Endothelial cell of umbilical vein (primary cell): ENCODE data around the gene SLC38A1. TPM values are rescaled to one million over a fixed set of nuclear protein-coding genes. Genes with fewer than 3 reads are reported as not detected.
A peak's percentile ranks its signal among the peaks of the same experiment; 100 is the strongest.

Experiments used
- BruUV-seq: library from RNA; stranded (reverse); fragments of 400-500 nt; replicated peaks from 2 replicates; lab custom pipeline; 2021; lab: Mats Ljungman, UMichigan
- CTCF ChIA-PET: fragments of 300-600, 350-600 bp; sonication (Branson Sonifier 250); formaldehyde crosslinking; loops from one replicate; lab custom pipeline; 2021; ENCODE audit warnings: antibody characterized with exemption, inconsistent platforms; lab: Charles Lee
- POLR2A ChIA-PET: fragments of 300-600, 350-600 bp; sonication (Branson Sonifier 250); formaldehyde crosslinking; loops from one replicate; lab custom pipeline; 2021; ENCODE audit warnings: antibody characterized with exemption, inconsistent platforms; lab: Charles Lee
- DNase-seq: peaks from one replicate; pipeline ENCODE4 v3.0.0-alpha.2; 2011; ENCODE audit warnings: low read depth, low spot score
- FAIRE-seq: peaks from 2 replicates; lab custom pipeline; 2011; peaks lifted over from hg19 to GRCh38; lab: Jason Lieb, UNC
- H2AFZ ChIP-seq: 2 replicates; pipeline ENCODE4 v1.6.0; 2012; ENCODE audit warnings: low read depth, low read length, control low read depth, inconsistent platforms
- H3K27ac ChIP-seq: 2 replicates; pipeline ENCODE4 v1.5.1; 2011; ENCODE audit warnings: low read depth, mild to moderate bottlenecking, control low read depth, low read length, moderate library complexity; ENCODE audit not compliant: insufficient read depth
- H3K27me3 ChIP-seq, 2 experiments: 2 replicates each; pipeline versions ENCODE4 v1.6.0 to v1.6.1; 2011; ENCODE audit warnings: low read length in 2 of 2, mixed read lengths in 1 of 2; ENCODE audit not compliant: control insufficient read depth in 2 of 2, insufficient read depth in 2 of 2
- H3K36me3 ChIP-seq, 2 experiments: 2 replicates in 1 of 2; 3 replicates in 1 of 2; pipeline ENCODE4 v1.5.1; 2011; ENCODE audit warnings: low read length in 2 of 2, mild to moderate bottlenecking in 1 of 2, moderate library complexity in 1 of 2; ENCODE audit not compliant: control insufficient read depth in 2 of 2, insufficient read depth in 2 of 2; ENCODE audit errors: extremely low read depth in 1 of 2
- H3K4me1 ChIP-seq: 3 replicates; pipeline ENCODE4 v1.5.1; 2011; ENCODE audit warnings: mild to moderate bottlenecking, low read length; ENCODE audit not compliant: control insufficient read depth, insufficient read depth; ENCODE audit errors: extremely low read depth
- H3K4me2 ChIP-seq: 2 replicates; pipeline ENCODE4 v1.6.1; 2011; ENCODE audit warnings: low read length, control low read depth, mixed read lengths; ENCODE audit not compliant: insufficient read depth
- H3K4me3 ChIP-seq, 3 experiments: fragments of 200-600 bp in 1 of 3; sonication (generic), shearing (Covaris generic) in 1 of 3; replicated peaks in 1 of 3; 2 replicates each; pipeline ENCODE4 v1.5.1; 2011 to 2016; ENCODE audit warnings: control low read depth in 3 of 3, low read length in 3 of 3, mild to moderate bottlenecking in 2 of 3, inconsistent platforms in 1 of 3, low read depth in 1 of 3, moderate library complexity in 1 of 3; ENCODE audit not compliant: insufficient read depth in 1 of 3
- H3K79me2 ChIP-seq: 2 replicates; pipeline ENCODE4 v1.6.0; 2012; ENCODE audit warnings: low read length, inconsistent platforms; ENCODE audit not compliant: control insufficient read depth, insufficient read depth
- H3K9ac ChIP-seq: replicated peaks from 2 replicates; pipeline ENCODE3; 2011; ENCODE audit warnings: low read length, control low read depth; ENCODE audit not compliant: insufficient read depth; ENCODE audit errors: extremely low read depth
- H3K9me1 ChIP-seq: replicated peaks from 3 replicates; pipeline ENCODE4 v1.6.0; 2011; ENCODE audit warnings: mild to moderate bottlenecking, low read length; ENCODE audit not compliant: control insufficient read depth, insufficient read depth; ENCODE audit errors: extremely low read depth
- H3K9me3 ChIP-seq: replicated peaks from 2 replicates; pipeline ENCODE4 v1.5.1; 2012; ENCODE audit warnings: low read length, inconsistent platforms; ENCODE audit not compliant: control insufficient read depth, insufficient read depth
- H4K20me1 ChIP-seq: replicated peaks from 2 replicates; pipeline ENCODE3; 2011; ENCODE audit warnings: mild to moderate bottlenecking, low read length; ENCODE audit not compliant: control insufficient read depth, insufficient read depth; ENCODE audit errors: extremely low read depth
- CTCF ChIP-seq, 2 donors: IDR thresholded peaks; 1 replicate in 1 of 2; 2 replicates in 1 of 2; pipeline ENCODE4 v1.5.1; 2011; ENCODE audit warnings: low read length in 2 of 2, mild to moderate bottlenecking in 2 of 2, moderate library complexity in 2 of 2, control low read depth in 1 of 2, inconsistent platforms in 1 of 2, low read depth in 1 of 2; ENCODE audit not compliant: insufficient read depth in 1 of 2; ENCODE audit errors: extremely low read depth in 1 of 2
- EZH2 ChIP-seq: IDR thresholded peaks from 2 replicates; pipeline ENCODE4 v1.6.1; 2012; ENCODE audit warnings: borderline replicate concordance, low read depth, mild to moderate bottlenecking, moderate library complexity, low read length, inconsistent platforms; ENCODE audit not compliant: severe bottlenecking
- FOS ChIP-seq: IDR thresholded peaks from 2 replicates; pipeline ENCODE4 v1.6.1; 2011; ENCODE audit warnings: mild to moderate bottlenecking, low read length, moderate library complexity, borderline replicate concordance; ENCODE audit not compliant: insufficient read depth
- GATA2 ChIP-seq: IDR thresholded peaks from 2 replicates; pipeline ENCODE4 v1.7.0; 2011; ENCODE audit warnings: low read depth, mild to moderate bottlenecking, moderate library complexity, mixed read lengths, low read length; ENCODE audit not compliant: insufficient read length, insufficient read depth
- JUN ChIP-seq: IDR thresholded peaks from 2 replicates; pipeline ENCODE4 v1.6.1; 2011; ENCODE audit warnings: borderline replicate concordance, low read depth; ENCODE audit not compliant: insufficient read length, insufficient read depth
- MAX ChIP-seq: IDR thresholded peaks from 2 replicates; pipeline ENCODE4 v1.6.1; 2011; ENCODE audit not compliant: insufficient read depth, insufficient read length
- MYC ChIP-seq: IDR thresholded peaks from one replicate; pipeline ENCODE4 v1.6.1; 2011; ENCODE audit warnings: mild to moderate bottlenecking, low read depth, low read length
- POLR2A ChIP-seq: IDR thresholded peaks from 2 replicates; pipeline ENCODE4 v1.6.1; 2012; ENCODE audit warnings: low read depth, mild to moderate bottlenecking, control low read depth, low read length
- POLR2AphosphoS5 ChIP-seq: IDR thresholded peaks from 2 replicates; pipeline ENCODE4 v1.6.1; 2012; ENCODE audit warnings: low read depth, mild to moderate bottlenecking, control low read depth, low read length, moderate library complexity; ENCODE audit not compliant: insufficient read depth
- dilution Hi-C: fragments of 300-500 bp; cut with MboI; formaldehyde crosslinking; loops from one replicate; pipeline ENCODE4 v1.15.0; 2019; ENCODE audit warnings: low sequenced_read_pairs; ENCODE audit not compliant: extremely low pct_ligation_motif_present
- intact Hi-C: fragments of 100-400 bp; cut with micrococcal nuclease; formaldehyde crosslinking; loops from one replicate; pipeline ENCODE4 v1.10.0; 2022
- polyA plus RNA-seq, 4 experiments: library from polyadenylated mRNA; depleted of rRNA in 3 of 4; stranded (reverse) in 3 of 4; unstranded in 1 of 4; fragments of >200 nt; gene quantifications; 2 replicates each; pipeline versions ENCODE4 v1.2.1 to v1.2.3, GENCODE V29; 2011 to 2012; ENCODE audit warnings: missing spikeins in 1 of 4
- total RNA-seq: library from RNA; stranded (reverse); gene quantifications from 2 replicates; pipeline ENCODE4 v1.2.3, GENCODE V29; 2021

SLC38A1 gene
- total and polyA plus RNA-seq, 2 donors (not counting 3 experiments of a cell fraction or from before 2014, with no cell fraction given) = 23.6 to 86.4 TPM

- dilution Hi-C loops = no loop called here
Measured at GRCh38 chr12:46209914-46210872, 58.6 kb downstream of the SLC38A1 start.

GRCh38 chr12:46209170-46209569 is 59.7 kb downstream of the SLC38A1 start:
- no peaks in the 10 kb centered on the region for H3K9me1 ChIP-seq
- no peaks in the 10 kb centered on the region for H4K20me1 ChIP-seq
- H3K27me3 ChIP-seq = no peaks in the 10 kb centered on the region
- H3K4me3 ChIP-seq = no peak overlapping the region
- no peak for TF ChIP-seq CTCF (IDR thresholded peaks at IDR 0.05; ENCODE audit: extremely low read depth in 1 of 2, insufficient read depth in 1 of 2, low read depth in 1 of 2, low read length in 2 of 2)
- no peak for TF ChIP-seq POLR2AphosphoS5
- TF ChIP-seq JUN = no peak
- no peak for TF ChIP-seq MAX
- TF ChIP-seq EZH2 = no peak
- TF ChIP-seq POLR2A = no peak
- no peak for TF ChIP-seq GATA2
- TF ChIP-seq FOS = no peak
- ChIA-PET CTCF (interaction anchor here (1.0 kb wide), 1 partner anchor 11 kb away, joined by 3 read pairs; no protein-coding TSS in a partner anchor), POLR2A (no interaction called here)
- H3K9ac ChIP-seq = no peak overlapping the region
- DNase-seq = no peak
- no peak overlapping the region for H2AFZ ChIP-seq
- H3K79me2 ChIP-seq = peaks cover 12% of the 10 kb centered on the region
- no peaks in the 10 kb centered on the region for H3K9me3 ChIP-seq
- H3K36me3 ChIP-seq = peaks cover 5 to 24% of the 10 kb centered on the region in 2 experiments
- intact Hi-C loops = no loop called here
- peaks cover 14% of the 10 kb centered on the region for H3K4me1 ChIP-seq
- FAIRE-seq = no peak
- dilution Hi-C loops = no loop called here
- no peak overlapping the region for H3K4me2 ChIP-seq
- H3K27ac ChIP-seq = no peak overlapping the region
- no TSS peak for BruUV-seq

More at GRCh38 chr12:46209914-46210872, 58.6 kb downstream of the SLC38A1 start:
- no peaks in the 10 kb centered on the region for H3K27me3 ChIP-seq
- H3K36me3 ChIP-seq = peaks cover 5 to 17% of the 10 kb centered on the region in 2 experiments
- no peak overlapping the region for H3K9ac ChIP-seq
- no peaks in the 10 kb centered on the region for H3K9me1 ChIP-seq
- peaks cover 16% of the 10 kb centered on the region for H3K79me2 ChIP-seq
- FAIRE-seq = peak; percentile 83
- intact Hi-C loops = no loop called here
- H3K4me1 ChIP-seq = peaks cover 14% of the 10 kb centered on the region
- H3K4me2 ChIP-seq = peak overlapping the region; percentile 19
- no peak overlapping the region for H3K4me3 ChIP-seq
- ChIA-PET CTCF (interaction anchor here (1.0 kb wide), 1 partner anchor 12 kb away, joined by 3 read pairs; no protein-coding TSS in a partner anchor), POLR2A (no interaction called here)
- peak; percentile 85 for DNase-seq
- TF ChIP-seq GATA2 (peak; percentile 24), POLR2AphosphoS5 (peak; percentile 58), MYC (no peak), FOS (peak; percentile 74)
- peak overlapping the region; percentile 46 for H3K27ac ChIP-seq
- no TSS peak for BruUV-seq
- H4K20me1 ChIP-seq = no peaks in the 10 kb centered on the region
- no peaks in the 10 kb centered on the region for H3K9me3 ChIP-seq
- H2AFZ ChIP-seq = no peak overlapping the region
